WTC11 (cell line): ENCODE results near the gene SH3BGR. TPM values are rescaled to one million over a fixed set of nuclear protein-coding genes. Genes with fewer than 3 reads are reported as not detected.

Experiments
- ATAC-seq: fragments of 200-7000 bp; cut with Tn5 transposase; 2 replicates; pipeline ENCODE4 v1.10.0; 2021; ENCODE audit warnings: mild to moderate bottlenecking, moderate library complexity
- CTCF ChIA-PET: fragments of 300-600 bp; sonication (Branson Sonifier 250); formaldehyde crosslinking; loops from one replicate; lab custom pipeline; 2021; ENCODE audit warnings: antibody characterized with exemption; lab: Charles Lee
- POLR2A ChIA-PET: fragments of 350-600 bp; sonication (Branson Sonifier 250); formaldehyde crosslinking; loops from one replicate; lab custom pipeline; 2021; ENCODE audit warnings: antibody characterized with exemption; lab: Charles Lee
- DNase-seq: peaks from one replicate; pipeline ENCODE4 v3.0.0; 2021; ENCODE audit warnings: low spot score
- H3K27ac Mint-ChIP-seq: 2 replicates; pipeline ENCODE4 v1.8.0; 2021; ENCODE audit warnings: mixed read lengths
- H3K27me3 Mint-ChIP-seq: 2 replicates; pipeline ENCODE4 v1.8.0; 2021; ENCODE audit warnings: low read depth, mild to moderate bottlenecking, moderate library complexity, mixed read lengths
- H3K36me3 Mint-ChIP-seq: 2 replicates; pipeline ENCODE4 v1.8.0; 2021; ENCODE audit warnings: mixed read lengths
- H3K4me1 Mint-ChIP-seq: 2 replicates; pipeline ENCODE4 v1.8.0; 2022; ENCODE audit warnings: mixed read lengths
- H3K4me3 Mint-ChIP-seq: 2 replicates; pipeline ENCODE4 v1.8.0; 2021; ENCODE audit warnings: mild to moderate bottlenecking, moderate library complexity, mixed read lengths
- H3K9me3 Mint-ChIP-seq: 2 replicates; pipeline ENCODE4 v1.8.0; 2021; ENCODE audit warnings: mixed read lengths
- CREM ChIP-seq: sonication (generic); formaldehyde crosslinking; IDR thresholded peaks from 2 replicates; pipeline ENCODE4 v1.8.1; 2022; ENCODE audit warnings: mild to moderate bottlenecking, missing genetic modification reagents, moderate library complexity
- ETV6 ChIP-seq: sonication (generic); formaldehyde crosslinking; IDR thresholded peaks from 2 replicates; pipeline ENCODE4 v1.8.1; 2022; ENCODE audit warnings: mild to moderate bottlenecking, missing genetic modification reagents
- FOXK1 ChIP-seq: sonication (generic); formaldehyde crosslinking; IDR thresholded peaks from 2 replicates; pipeline ENCODE4 v1.8.0; 2022; ENCODE audit warnings: mild to moderate bottlenecking, moderate library complexity, missing genetic modification reagents
- KAT7 ChIP-seq: sonication (generic); formaldehyde crosslinking; IDR thresholded peaks from 2 replicates; pipeline ENCODE4 v1.8.1; 2023; ENCODE audit warnings: missing genetic modification reagents, mild to moderate bottlenecking, borderline replicate concordance
- MYBL2 ChIP-seq: sonication (generic); formaldehyde crosslinking; IDR thresholded peaks from 2 replicates; pipeline ENCODE4 v1.8.1; 2023; ENCODE audit warnings: mild to moderate bottlenecking, moderate library complexity, missing genetic modification reagents
- NR3C1 ChIP-seq: sonication (generic); formaldehyde crosslinking; conservative IDR thresholded peaks from 2 replicates; pipeline ENCODE4 v1.8.1; 2023; ENCODE audit warnings: low read depth, mild to moderate bottlenecking, missing genetic modification reagents
- OVOL2 ChIP-seq: fragments of 250-450 bp; sonication (Bioruptor Pico); IDR thresholded peaks from 2 replicates; pipeline ENCODE4 v1.9.0; 2021; ENCODE audit warnings: mild to moderate bottlenecking, borderline replicate concordance
- TP53 ChIP-seq: sonication (generic); formaldehyde crosslinking; IDR thresholded peaks from 2 replicates; pipeline ENCODE4 v1.8.1; 2023; ENCODE audit warnings: mild to moderate bottlenecking, missing genetic modification reagents
- ZNF138 ChIP-seq: sonication (generic); formaldehyde crosslinking; conservative IDR thresholded peaks from 2 replicates; pipeline ENCODE4 v1.8.1; 2022; ENCODE audit warnings: mild to moderate bottlenecking, moderate library complexity, missing genetic modification reagents
- ZNF423 ChIP-seq: fragments of 250-450 bp; sonication (Bioruptor Pico); IDR thresholded peaks from 2 replicates; pipeline ENCODE4 v2.1.2; 2022; ENCODE audit warnings: mild to moderate bottlenecking, moderate library complexity
- total RNA-seq: library from RNA; stranded (reverse); gene quantifications from 3 replicates; pipeline ENCODE4 v1.2.3, GENCODE V29; 2021
- TF ChIP-seq, protein P1 (sequence below): fragments of 200-600 bp; IDR thresholded peaks from 2 replicates; pipeline ENCODE4 v1.8.0; 2022; ENCODE audit warnings: antibody characterized with exemption
- TF ChIP-seq, protein P2 (sequence below): sonication (generic); formaldehyde crosslinking; IDR thresholded peaks from 2 replicates; pipeline ENCODE4 v1.8.1; 2023; ENCODE audit warnings: mild to moderate bottlenecking, moderate library complexity, missing genetic modification reagents
- TF ChIP-seq, protein P3 (sequence below): sonication (generic); formaldehyde crosslinking; IDR thresholded peaks from 2 replicates; pipeline ENCODE4 v1.8.1; 2022; ENCODE audit warnings: low read depth, missing genetic modification reagents, borderline replicate concordance
- TF ChIP-seq, protein P4 (sequence below): sonication (generic); formaldehyde crosslinking; IDR thresholded peaks from 2 replicates; pipeline ENCODE4 v1.8.1; 2023; ENCODE audit warnings: mild to moderate bottlenecking, missing genetic modification reagents
- TF ChIP-seq, protein P5 (sequence below): sonication (generic); formaldehyde crosslinking; IDR thresholded peaks from 2 replicates; pipeline ENCODE4 v1.8.0; 2023; ENCODE audit warnings: mild to moderate bottlenecking, missing genetic modification reagents
- TF ChIP-seq, protein P6 (sequence below): sonication (generic); formaldehyde crosslinking; conservative IDR thresholded peaks from 2 replicates; pipeline ENCODE4 v1.8.1; 2023; ENCODE audit warnings: mild to moderate bottlenecking, low read depth, missing genetic modification reagents, moderate library complexity

The SH3BGR gene
- total RNA-seq, 1 experiment from 2014 or later: 3.2 TPM

DNA sequence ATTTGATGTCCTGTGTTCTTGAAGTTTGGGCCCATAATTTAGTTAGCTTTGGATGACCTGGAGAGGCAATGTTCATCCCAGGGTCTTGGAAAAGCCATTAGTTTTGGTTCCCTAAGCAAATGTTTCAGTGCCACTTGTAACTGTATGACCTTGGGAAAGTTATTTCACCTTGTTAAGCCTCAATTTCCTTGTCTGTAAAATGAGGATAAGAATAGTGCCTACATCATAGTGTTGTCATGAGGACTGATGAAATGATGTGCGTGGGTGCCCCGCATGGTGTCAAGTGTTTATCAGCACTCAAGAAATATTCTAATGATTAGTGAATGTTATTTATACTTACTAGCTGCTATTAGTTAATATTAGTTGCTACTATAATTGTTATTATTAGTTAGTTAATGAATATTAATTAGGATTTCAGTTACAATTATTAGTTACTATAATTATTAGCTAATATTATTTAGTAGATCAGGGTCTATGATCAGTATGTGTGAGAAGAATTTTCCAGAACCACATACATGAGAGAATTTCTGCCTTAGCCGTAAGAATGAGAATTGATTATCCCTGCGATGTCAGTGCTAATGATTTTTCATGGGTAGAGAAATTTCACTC is 1.9 kb downstream of the SH3BGR start:
- Mint-ChIP-seq H3K4me1 (peaks cover 32% of the 10 kb centered on the region), H3K9me3 (no peaks in the 10 kb centered on the region), H3K36me3 (no peaks in the 10 kb centered on the region), H3K27me3 (no peaks in the 10 kb centered on the region), H3K27ac (no peak overlapping the region), H3K4me3 (no peak overlapping the region)
- DNase-seq (no peak), ATAC-seq (no peak)
- POLR2A ChIA-PET: no interaction called here
- CTCF ChIA-PET: interaction anchor here (0.5 to 1.0 kb wide), 2 partner anchors 13 to 141 kb away, joined by 3 read pairs; no protein-coding TSS in a partner anchor
- TF ChIP-seq ZNF423 (no peak), OVOL2 (CRISPR knock-in tag) (no peak)
- TF ChIP-seq, protein P1, sequence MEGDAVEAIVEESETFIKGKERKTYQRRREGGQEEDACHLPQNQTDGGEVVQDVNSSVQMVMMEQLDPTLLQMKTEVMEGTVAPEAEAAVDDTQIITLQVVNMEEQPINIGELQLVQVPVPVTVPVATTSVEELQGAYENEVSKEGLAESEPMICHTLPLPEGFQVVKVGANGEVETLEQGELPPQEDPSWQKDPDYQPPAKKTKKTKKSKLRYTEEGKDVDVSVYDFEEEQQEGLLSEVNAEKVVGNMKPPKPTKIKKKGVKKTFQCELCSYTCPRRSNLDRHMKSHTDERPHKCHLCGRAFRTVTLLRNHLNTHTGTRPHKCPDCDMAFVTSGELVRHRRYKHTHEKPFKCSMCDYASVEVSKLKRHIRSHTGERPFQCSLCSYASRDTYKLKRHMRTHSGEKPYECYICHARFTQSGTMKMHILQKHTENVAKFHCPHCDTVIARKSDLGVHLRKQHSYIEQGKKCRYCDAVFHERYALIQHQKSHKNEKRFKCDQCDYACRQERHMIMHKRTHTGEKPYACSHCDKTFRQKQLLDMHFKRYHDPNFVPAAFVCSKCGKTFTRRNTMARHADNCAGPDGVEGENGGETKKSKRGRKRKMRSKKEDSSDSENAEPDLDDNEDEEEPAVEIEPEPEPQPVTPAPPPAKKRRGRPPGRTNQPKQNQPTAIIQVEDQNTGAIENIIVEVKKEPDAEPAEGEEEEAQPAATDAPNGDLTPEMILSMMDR: no peak
- TF ChIP-seq, protein P2, sequence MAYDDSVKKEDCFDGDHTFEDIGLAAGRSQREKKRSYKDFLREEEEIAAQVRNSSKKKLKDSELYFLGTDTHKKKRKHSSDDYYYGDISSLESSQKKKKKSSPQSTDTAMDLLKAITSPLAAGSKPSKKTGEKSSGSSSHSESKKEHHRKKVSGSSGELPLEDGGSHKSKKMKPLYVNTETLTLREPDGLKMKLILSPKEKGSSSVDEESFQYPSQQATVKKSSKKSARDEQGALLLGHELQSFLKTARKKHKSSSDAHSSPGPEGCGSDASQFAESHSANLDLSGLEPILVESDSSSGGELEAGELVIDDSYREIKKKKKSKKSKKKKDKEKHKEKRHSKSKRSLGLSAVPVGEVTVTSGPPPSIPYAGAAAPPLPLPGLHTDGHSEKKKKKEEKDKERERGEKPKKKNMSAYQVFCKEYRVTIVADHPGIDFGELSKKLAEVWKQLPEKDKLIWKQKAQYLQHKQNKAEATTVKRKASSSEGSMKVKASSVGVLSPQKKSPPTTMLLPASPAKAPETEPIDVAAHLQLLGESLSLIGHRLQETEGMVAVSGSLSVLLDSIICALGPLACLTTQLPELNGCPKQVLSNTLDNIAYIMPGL: no peak
- TF ChIP-seq, protein P3, sequence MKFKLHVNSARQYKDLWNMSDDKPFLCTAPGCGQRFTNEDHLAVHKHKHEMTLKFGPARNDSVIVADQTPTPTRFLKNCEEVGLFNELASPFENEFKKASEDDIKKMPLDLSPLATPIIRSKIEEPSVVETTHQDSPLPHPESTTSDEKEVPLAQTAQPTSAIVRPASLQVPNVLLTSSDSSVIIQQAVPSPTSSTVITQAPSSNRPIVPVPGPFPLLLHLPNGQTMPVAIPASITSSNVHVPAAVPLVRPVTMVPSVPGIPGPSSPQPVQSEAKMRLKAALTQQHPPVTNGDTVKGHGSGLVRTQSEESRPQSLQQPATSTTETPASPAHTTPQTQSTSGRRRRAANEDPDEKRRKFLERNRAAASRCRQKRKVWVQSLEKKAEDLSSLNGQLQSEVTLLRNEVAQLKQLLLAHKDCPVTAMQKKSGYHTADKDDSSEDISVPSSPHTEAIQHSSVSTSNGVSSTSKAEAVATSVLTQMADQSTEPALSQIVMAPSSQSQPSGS (CRISPR knock-in tag): no peak

DNA sequence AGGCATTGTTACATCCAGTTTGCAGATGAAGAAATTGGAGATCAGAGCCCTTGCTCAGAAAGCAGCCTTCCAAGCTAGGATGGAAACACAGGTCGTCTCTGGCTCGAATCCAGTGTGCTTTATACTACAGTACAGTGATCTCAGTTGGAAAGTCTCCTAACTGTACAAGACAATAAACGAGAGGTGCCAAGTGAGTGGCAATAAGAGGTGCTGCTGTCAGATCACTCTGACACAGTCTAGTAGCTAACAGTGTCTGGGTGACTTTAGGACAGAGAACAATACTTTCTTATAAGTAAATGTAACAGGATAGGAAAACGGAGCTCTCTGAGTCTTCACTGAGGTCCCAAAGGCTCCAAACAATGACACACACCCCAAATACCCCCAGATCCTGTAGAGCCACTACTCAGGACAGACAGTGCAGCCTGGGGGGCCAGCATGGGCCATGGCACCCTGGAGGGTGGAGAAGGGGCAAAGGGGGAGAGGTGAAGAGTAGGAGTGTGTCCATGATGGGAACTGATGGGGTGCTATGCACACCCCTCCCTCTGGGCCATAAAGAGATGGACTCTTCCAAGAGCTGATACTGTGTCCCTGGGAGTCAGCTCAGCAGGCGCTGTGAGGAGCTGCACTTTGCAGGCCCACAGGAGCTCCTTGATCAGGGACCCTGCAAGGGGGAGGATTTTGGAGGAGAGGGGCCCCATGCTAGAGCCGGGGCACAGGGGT is 3.3 kb downstream of the SH3BGR start:
- ChIA-PET POLR2A (no interaction called here), CTCF (interaction anchor here (1.1 kb wide), 1 partner anchor 17 kb away, joined by 3 read pairs; no protein-coding TSS in a partner anchor)
- peaks cover 25% of the 10 kb centered on the region for H3K4me1 Mint-ChIP-seq
- H3K27me3 Mint-ChIP-seq: no peaks in the 10 kb centered on the region
- no peaks in the 10 kb centered on the region for H3K9me3 Mint-ChIP-seq
- H3K27ac Mint-ChIP-seq: no peak overlapping the region
- no peak overlapping the region for H3K4me3 Mint-ChIP-seq
- TF ChIP-seq NR3C1 (CRISPR knock-in tag): no peak
- no peak for TF ChIP-seq CREM (CRISPR knock-in tag)
- TF ChIP-seq, protein P4, sequence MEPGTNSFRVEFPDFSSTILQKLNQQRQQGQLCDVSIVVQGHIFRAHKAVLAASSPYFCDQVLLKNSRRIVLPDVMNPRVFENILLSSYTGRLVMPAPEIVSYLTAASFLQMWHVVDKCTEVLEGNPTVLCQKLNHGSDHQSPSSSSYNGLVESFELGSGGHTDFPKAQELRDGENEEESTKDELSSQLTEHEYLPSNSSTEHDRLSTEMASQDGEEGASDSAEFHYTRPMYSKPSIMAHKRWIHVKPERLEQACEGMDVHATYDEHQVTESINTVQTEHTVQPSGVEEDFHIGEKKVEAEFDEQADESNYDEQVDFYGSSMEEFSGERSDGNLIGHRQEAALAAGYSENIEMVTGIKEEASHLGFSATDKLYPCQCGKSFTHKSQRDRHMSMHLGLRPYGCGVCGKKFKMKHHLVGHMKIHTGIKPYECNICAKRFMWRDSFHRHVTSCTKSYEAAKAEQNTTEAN (CRISPR knock-in tag): no peak
- TF ChIP-seq ETV6 (CRISPR knock-in tag): no peak
- TF ChIP-seq, protein P5, sequence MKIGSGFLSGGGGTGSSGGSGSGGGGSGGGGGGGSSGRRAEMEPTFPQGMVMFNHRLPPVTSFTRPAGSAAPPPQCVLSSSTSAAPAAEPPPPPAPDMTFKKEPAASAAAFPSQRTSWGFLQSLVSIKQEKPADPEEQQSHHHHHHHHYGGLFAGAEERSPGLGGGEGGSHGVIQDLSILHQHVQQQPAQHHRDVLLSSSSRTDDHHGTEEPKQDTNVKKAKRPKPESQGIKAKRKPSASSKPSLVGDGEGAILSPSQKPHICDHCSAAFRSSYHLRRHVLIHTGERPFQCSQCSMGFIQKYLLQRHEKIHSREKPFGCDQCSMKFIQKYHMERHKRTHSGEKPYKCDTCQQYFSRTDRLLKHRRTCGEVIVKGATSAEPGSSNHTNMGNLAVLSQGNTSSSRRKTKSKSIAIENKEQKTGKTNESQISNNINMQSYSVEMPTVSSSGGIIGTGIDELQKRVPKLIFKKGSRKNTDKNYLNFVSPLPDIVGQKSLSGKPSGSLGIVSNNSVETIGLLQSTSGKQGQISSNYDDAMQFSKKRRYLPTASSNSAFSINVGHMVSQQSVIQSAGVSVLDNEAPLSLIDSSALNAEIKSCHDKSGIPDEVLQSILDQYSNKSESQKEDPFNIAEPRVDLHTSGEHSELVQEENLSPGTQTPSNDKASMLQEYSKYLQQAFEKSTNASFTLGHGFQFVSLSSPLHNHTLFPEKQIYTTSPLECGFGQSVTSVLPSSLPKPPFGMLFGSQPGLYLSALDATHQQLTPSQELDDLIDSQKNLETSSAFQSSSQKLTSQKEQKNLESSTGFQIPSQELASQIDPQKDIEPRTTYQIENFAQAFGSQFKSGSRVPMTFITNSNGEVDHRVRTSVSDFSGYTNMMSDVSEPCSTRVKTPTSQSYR (CRISPR knock-in tag): no peak
- TF ChIP-seq TP53: no peak
- no peak for TF ChIP-seq KAT7 (CRISPR knock-in tag)
- no peak for TF ChIP-seq MYBL2 (CRISPR knock-in tag)
- TF ChIP-seq, protein P6, sequence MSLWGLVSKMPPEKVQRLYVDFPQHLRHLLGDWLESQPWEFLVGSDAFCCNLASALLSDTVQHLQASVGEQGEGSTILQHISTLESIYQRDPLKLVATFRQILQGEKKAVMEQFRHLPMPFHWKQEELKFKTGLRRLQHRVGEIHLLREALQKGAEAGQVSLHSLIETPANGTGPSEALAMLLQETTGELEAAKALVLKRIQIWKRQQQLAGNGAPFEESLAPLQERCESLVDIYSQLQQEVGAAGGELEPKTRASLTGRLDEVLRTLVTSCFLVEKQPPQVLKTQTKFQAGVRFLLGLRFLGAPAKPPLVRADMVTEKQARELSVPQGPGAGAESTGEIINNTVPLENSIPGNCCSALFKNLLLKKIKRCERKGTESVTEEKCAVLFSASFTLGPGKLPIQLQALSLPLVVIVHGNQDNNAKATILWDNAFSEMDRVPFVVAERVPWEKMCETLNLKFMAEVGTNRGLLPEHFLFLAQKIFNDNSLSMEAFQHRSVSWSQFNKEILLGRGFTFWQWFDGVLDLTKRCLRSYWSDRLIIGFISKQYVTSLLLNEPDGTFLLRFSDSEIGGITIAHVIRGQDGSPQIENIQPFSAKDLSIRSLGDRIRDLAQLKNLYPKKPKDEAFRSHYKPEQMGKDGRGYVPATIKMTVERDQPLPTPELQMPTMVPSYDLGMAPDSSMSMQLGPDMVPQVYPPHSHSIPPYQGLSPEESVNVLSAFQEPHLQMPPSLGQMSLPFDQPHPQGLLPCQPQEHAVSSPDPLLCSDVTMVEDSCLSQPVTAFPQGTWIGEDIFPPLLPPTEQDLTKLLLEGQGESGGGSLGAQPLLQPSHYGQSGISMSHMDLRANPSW: no peak
- TF ChIP-seq ZNF138 (CRISPR knock-in tag): no peak
- no peak for TF ChIP-seq FOXK1 (CRISPR knock-in tag)
- TF ChIP-seq ZNF423: no peak
- no peak for DNase-seq
- no peak for ATAC-seq
- no peaks in the 10 kb centered on the region for H3K36me3 Mint-ChIP-seq
